ENCODE data around the gene ITGAE. TPM values are rescaled to one million over a fixed set of nuclear protein-coding genes. Genes with fewer than 3 reads are reported as not detected.

ITGAE gene
- total RNA-seq, 2 experiments from 2014 or later = 31.8 to 32.4 TPM

- no peaks in the 10 kb centered on the region for H3K27me3 Mint-ChIP-seq
- peaks cover 7% of the 10 kb centered on the region for H3K4me1 Mint-ChIP-seq (ENCODE audit: low read depth)
- no peaks in the 10 kb centered on the region for H3K9me3 Mint-ChIP-seq
- intact Hi-C loops (cut with micrococcal nuclease) = loop anchor here (5.0 to 10.0 kb wide), 2 partner anchors 41 to 56 kb away; partner anchors contain the start of gene HASPIN
- TF ChIP-seq CTCF (IDR thresholded peaks at IDR 0.05) = no peak
- H3K36me3 Mint-ChIP-seq (ENCODE audit: low read depth) = no peaks in the 10 kb centered on the region
- ChIA-PET POLR2A (no interaction called here), CTCF (no interaction called here)
- no peak for DNase-seq
- ATAC-seq = no peak
- H3K4me3 Mint-ChIP-seq = no peak overlapping the region
- no peak overlapping the region for H3K27ac Mint-ChIP-seq
Measured at GRCh38 chr17:3681057-3681456, 119.9 kb downstream of the ITGAE start.

GRCh38 chr17:3679531-3680126, 121.4 kb downstream of the ITGAE start:
- CTCF ChIA-PET = interaction anchor here (0.9 to 1.2 kb wide), 2 partner anchors 44 to 58 kb away, joined by 4 read pairs; partner anchors contain the start of gene HASPIN
- POLR2A ChIA-PET = interaction anchor here (0.8 to 1.2 kb wide), 2 partner anchors 45 to 159 kb away, joined by 3 read pairs; partner anchors contain the start of gene HASPIN

GRCh38 chr17:3678821-3679530, 122.0 kb downstream of the ITGAE start:
- no peak overlapping the region for H3K27ac Mint-ChIP-seq
- DNase-seq = no peak
- TF ChIP-seq CTCF (IDR thresholded peaks at IDR 0.05) = no peak
- no peaks in the 10 kb centered on the region for H3K36me3 Mint-ChIP-seq (ENCODE audit: low read depth)
- H3K27me3 Mint-ChIP-seq = no peaks in the 10 kb centered on the region
- no peak for ATAC-seq
- H3K9me3 Mint-ChIP-seq = no peaks in the 10 kb centered on the region
- H3K4me1 Mint-ChIP-seq (ENCODE audit: low read depth) = peaks cover 7% of the 10 kb centered on the region
- CTCF ChIA-PET = interaction anchor here (0.9 to 1.3 kb wide), 3 partner anchors 18 to 59 kb away, joined by 3 to 4 read pairs (median 4); partner anchors contain the start of gene HASPIN
- H3K4me3 Mint-ChIP-seq = no peak overlapping the region
- POLR2A ChIA-PET = interaction anchor here (0.8 to 1.2 kb wide), 2 partner anchors 45 to 159 kb away, joined by 3 read pairs; partner anchors contain the start of gene HASPIN
- intact Hi-C loops (cut with micrococcal nuclease) = no loop called here

More at GRCh38 chr17:3679531-3680126, 121.4 kb downstream of the ITGAE start:
- TF ChIP-seq CTCF (IDR thresholded peaks at IDR 0.05) = no peak
- H3K27ac Mint-ChIP-seq = no peak overlapping the region
- H3K36me3 Mint-ChIP-seq (ENCODE audit: low read depth) = no peaks in the 10 kb centered on the region
- H3K9me3 Mint-ChIP-seq = no peaks in the 10 kb centered on the region
- no peak overlapping the region for H3K4me3 Mint-ChIP-seq
- intact Hi-C loops (cut with micrococcal nuclease) = loop anchor here (5.0 to 10.0 kb wide), 2 partner anchors 43 to 55 kb away; partner anchors contain the start of gene HASPIN
- H3K4me1 Mint-ChIP-seq (ENCODE audit: low read depth) = peaks cover 7% of the 10 kb centered on the region
- DNase-seq = no peak
- no peaks in the 10 kb centered on the region for H3K27me3 Mint-ChIP-seq
- no peak for ATAC-seq

GRCh38 chr17:3678095-3678820, 122.7 kb downstream of the ITGAE start:
- TF ChIP-seq CTCF (IDR thresholded peaks at IDR 0.05) = no peak
- H3K4me3 Mint-ChIP-seq = no peak overlapping the region
- H3K27me3 Mint-ChIP-seq = no peaks in the 10 kb centered on the region
- intact Hi-C loops (cut with micrococcal nuclease) = no loop called here
- ATAC-seq = no peak
- DNase-seq = no peak
- no peaks in the 10 kb centered on the region for H3K36me3 Mint-ChIP-seq (ENCODE audit: low read depth)
- H3K4me1 Mint-ChIP-seq (ENCODE audit: low read depth) = peaks cover 5% of the 10 kb centered on the region
- no peak overlapping the region for H3K27ac Mint-ChIP-seq
- H3K9me3 Mint-ChIP-seq = no peaks in the 10 kb centered on the region
- POLR2A ChIA-PET = interaction anchor here (1.1 to 1.3 kb wide), 3 partner anchors 9 to 18 kb away, joined by 3 to 6 read pairs (median 3); partner anchors contain the start of gene P2RX5
- CTCF ChIA-PET = interaction anchor here (1.3 to 1.7 kb wide), 3 partner anchors 18 to 150 kb away, joined by 3 to 7 read pairs (median 5); no protein-coding TSS in a partner anchor

All from activated CD8-positive, alpha-beta T cell treated with anti-CD3 and anti-CD28 coated beads for 36 hours (primary cell).